Measurements from ENCODE around the gene CDH4.

CDH4 gene

GRCh38 chr20:61461461-61461860 is 209.4 kb downstream of the CDH4 start:
- no peak for TF ChIP-seq CTCF (conservative IDR thresholded peaks at IDR 0.05; ENCODE audit: low read depth, low read length)
- no peak overlapping the region for H3K4me3 ChIP-seq (ENCODE audit: low read length)
- DNase-seq (ENCODE audit: low read depth), result no peak

- no peak overlapping the region for H3K4me3 ChIP-seq (ENCODE audit: low read length)
- DNase-seq (ENCODE audit: low read depth), result no peak
- no peak for TF ChIP-seq CTCF (conservative IDR thresholded peaks at IDR 0.05; ENCODE audit: low read depth, low read length)
Measured at GRCh38 chr20:61464307-61465303, 212.5 kb downstream of the CDH4 start.

GRCh38 chr20:61475729-61476128 is 223.7 kb downstream of the CDH4 start:
- no peak overlapping the region for H3K4me3 ChIP-seq (ENCODE audit: low read length)
- no peak for TF ChIP-seq CTCF (conservative IDR thresholded peaks at IDR 0.05; ENCODE audit: low read depth, low read length)

GRCh38 chr20:61476956-61477355 is 224.9 kb downstream of the CDH4 start:
- TF ChIP-seq CTCF (conservative IDR thresholded peaks at IDR 0.05; ENCODE audit: low read depth, low read length), result no peak
- no peak for DNase-seq (ENCODE audit: low read depth)
- H3K4me3 ChIP-seq (ENCODE audit: low read length), result no peak overlapping the region

More at GRCh38 chr20:61475729-61476128, 223.7 kb downstream of the CDH4 start:
- DNase-seq (ENCODE audit: low read depth), result no peak

- no peak for DNase-seq (ENCODE audit: low read depth)
- H3K4me3 ChIP-seq (ENCODE audit: low read length), result no peak overlapping the region
- no peak for TF ChIP-seq CTCF (conservative IDR thresholded peaks at IDR 0.05; ENCODE audit: low read depth, low read length)
Measured at GRCh38 chr20:61477451-61477861, 225.4 kb downstream of the CDH4 start.

- no peak for DNase-seq (ENCODE audit: low read depth)
- TF ChIP-seq CTCF (conservative IDR thresholded peaks at IDR 0.05; ENCODE audit: low read depth, low read length), result no peak
- H3K4me3 ChIP-seq (ENCODE audit: low read length), result no peak overlapping the region
Measured at GRCh38 chr20:61478094-61478493, 226.0 kb downstream of the CDH4 start.
